Body of pancreas (tissue), 4 donors: ENCODE measurements around the gene TMEM184A. TPM values are rescaled to one million over a fixed set of nuclear protein-coding genes. Genes with fewer than 3 reads are reported as not detected.

Experiments
- ATAC-seq: fragments of 150-250 bp; one replicate; pipeline ENCODE4 v1.9.1; 2016
- DNase-seq, 4 donors: peaks; one replicate each; pipeline ENCODE4 v3.0.0-alpha.2; 2019
- H3K27ac ChIP-seq, 4 donors: fragments of 200-600 bp; sonication (generic); 1 replicate in 3 of 4; 2 replicates in 1 of 4; pipeline versions ENCODE4 v1.5.1 to v1.6.1; 2016 to 2019; ENCODE audit warnings: mild to moderate bottlenecking in 1 of 4, mixed read lengths in 1 of 4, moderate library complexity in 1 of 4
- H3K27me3 ChIP-seq, 2 donors: fragments of 200-600 bp; sonication (generic); one replicate each; pipeline ENCODE4 v1.6.0; 2016; ENCODE audit warnings: mild to moderate bottlenecking in 1 of 2
- H3K36me3 ChIP-seq, 2 donors: fragments of 200-600 bp; sonication (generic); replicated peaks in 1 of 2; 2 replicates each; pipeline ENCODE4 v1.5.1; 2016; ENCODE audit warnings: low read depth in 2 of 2; ENCODE audit not compliant: insufficient read depth in 1 of 2
- H3K4me1 ChIP-seq: fragments of 200-600 bp; sonication (generic); one replicate; pipeline ENCODE4 v1.6.0; 2016
- H3K4me3 ChIP-seq, 2 donors: fragments of 200-600 bp; sonication (generic); 1 replicate in 1 of 2; 2 replicates in 1 of 2; pipeline ENCODE4 v1.5.1; 2016 to 2019
- H3K9me3 ChIP-seq, 3 donors: fragments of 200-600 bp; sonication (generic); 1 replicate in 2 of 3; 2 replicates in 1 of 3; pipeline ENCODE4 v1.5.1; 2016
- POLR2A ChIP-seq, 3 donors: fragments of 450-650 bp; IDR thresholded peaks; one replicate each; pipeline ENCODE4 v1.6.1; 2016; ENCODE audit warnings: antibody characterized with exemption in 3 of 3, mild to moderate bottlenecking in 2 of 3
- WGBS, 2 donors: methylation state at CpG; one replicate each; pipeline ENCODE4 v1.1.5; 2017; 5-methylcytosine and 5-hydroxymethylcytosine counted together
- intact Hi-C: fragments of 100-400 bp; cut with DNase I; formaldehyde crosslinking; loops from one replicate; pipeline ENCODE4 v1.15.1; 2023
- total RNA-seq, 2 donors: library from RNA; depleted of rRNA; stranded (reverse); fragments of >200 nt; gene quantifications; one replicate each; pipeline ENCODE4 v1.1.0, GENCODE V29; 2016
- TF ChIP-seq, protein P1 (sequence below), 7 experiments: fragments of 450-650 bp in 4 of 7; fragments of 200-600 bp in 3 of 7; sonication (generic) in 3 of 7; IDR thresholded peaks; one replicate each; pipeline ENCODE4 v1.5.1; 2016 to 2019; ENCODE audit warnings: antibody characterized with exemption in 7 of 7

Gene TMEM184A
- total RNA-seq, 2 donors from 2014 or later, result 21.0 to 65.3 TPM

DNA sequence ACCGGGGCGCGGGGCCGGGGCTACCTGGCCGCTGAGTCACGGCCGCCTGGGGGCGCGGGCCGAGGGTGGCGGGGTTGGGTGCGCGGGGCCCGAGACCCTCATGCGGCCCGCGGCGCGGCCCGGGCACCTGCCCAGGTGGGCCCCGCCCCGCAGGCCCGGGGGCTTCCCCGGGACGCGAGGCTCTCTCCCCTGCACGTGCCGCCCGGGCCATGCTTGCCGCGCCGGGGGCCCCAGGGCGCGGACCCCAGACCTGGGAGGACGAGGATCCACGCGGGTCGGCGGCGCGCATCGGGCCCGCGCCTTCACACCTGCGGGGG is 25.1 kb downstream of the TMEM184A start:
- peak; percentile 7 for ATAC-seq
- intact Hi-C loops, result no loop called here
- WGBS, 2 donors, result 0% methylated on average over 44 of the region's 45 CpGs; no CpG with 5 or more reads in 1 of the 2 donors

DNA sequence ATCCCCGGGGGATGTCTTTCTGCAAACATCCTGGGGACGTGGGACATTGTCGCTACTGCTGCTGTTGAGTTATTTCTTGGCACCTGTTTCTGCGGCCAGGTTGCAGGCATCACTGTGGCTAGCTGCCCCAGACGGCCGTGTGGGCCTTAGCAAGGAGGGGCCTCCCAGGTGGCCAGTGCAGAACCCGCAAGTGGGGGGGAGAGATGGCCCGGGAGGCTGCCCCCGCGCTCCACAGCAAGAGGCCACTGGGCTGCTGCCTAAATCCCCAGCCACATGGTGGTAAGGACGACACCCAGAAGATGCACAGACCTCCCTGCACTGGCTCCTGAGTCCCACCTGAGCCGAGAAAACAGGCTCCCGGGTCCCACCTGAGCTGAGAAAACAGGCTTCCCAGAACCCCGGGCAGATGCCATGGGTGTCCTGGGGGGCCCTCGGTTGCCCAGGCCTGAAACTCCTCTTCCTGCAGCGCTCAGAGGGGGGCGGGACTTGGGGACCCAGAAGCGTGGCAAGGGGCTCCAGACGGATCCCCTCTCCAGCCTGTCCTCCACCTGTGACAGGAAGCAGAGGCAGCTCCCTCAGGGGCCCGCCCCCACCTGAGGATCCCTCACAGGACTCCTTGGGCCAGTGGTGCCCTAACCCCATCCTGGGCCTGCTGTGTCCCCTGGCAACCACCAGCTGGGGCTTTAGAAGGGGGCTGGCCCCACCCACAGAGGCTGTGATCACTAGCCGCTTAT is 26.5 kb downstream of the TMEM184A start:
- WGBS, 2 donors, result 65 to 66% methylated on average over 10 to 19 of the region's 21 CpGs
- Histone ChIP-seq H3K27ac (peak overlapping the region in 2 of 4 donors; percentile 97 to 100), H3K9me3 (no peaks in the 10 kb centered on the region), H3K36me3 (no peaks in the 10 kb centered on the region), H3K4me1 (peaks cover 33% of the 10 kb centered on the region), H3K27me3 (no peaks in the 10 kb centered on the region), H3K4me3 (no peak overlapping the region)
- intact Hi-C loops, result no loop called here
- TF ChIP-seq POLR2A (IDR thresholded peaks at IDR 0.05), result no peak
- TF ChIP-seq, protein P1, sequence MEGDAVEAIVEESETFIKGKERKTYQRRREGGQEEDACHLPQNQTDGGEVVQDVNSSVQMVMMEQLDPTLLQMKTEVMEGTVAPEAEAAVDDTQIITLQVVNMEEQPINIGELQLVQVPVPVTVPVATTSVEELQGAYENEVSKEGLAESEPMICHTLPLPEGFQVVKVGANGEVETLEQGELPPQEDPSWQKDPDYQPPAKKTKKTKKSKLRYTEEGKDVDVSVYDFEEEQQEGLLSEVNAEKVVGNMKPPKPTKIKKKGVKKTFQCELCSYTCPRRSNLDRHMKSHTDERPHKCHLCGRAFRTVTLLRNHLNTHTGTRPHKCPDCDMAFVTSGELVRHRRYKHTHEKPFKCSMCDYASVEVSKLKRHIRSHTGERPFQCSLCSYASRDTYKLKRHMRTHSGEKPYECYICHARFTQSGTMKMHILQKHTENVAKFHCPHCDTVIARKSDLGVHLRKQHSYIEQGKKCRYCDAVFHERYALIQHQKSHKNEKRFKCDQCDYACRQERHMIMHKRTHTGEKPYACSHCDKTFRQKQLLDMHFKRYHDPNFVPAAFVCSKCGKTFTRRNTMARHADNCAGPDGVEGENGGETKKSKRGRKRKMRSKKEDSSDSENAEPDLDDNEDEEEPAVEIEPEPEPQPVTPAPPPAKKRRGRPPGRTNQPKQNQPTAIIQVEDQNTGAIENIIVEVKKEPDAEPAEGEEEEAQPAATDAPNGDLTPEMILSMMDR (IDR thresholded peaks at IDR 0.05), result no peak
- DNase-seq (peak in 2 of 4 donors; percentile 23 to 35), ATAC-seq (no peak)

More for the DNA sequence above, 25.1 kb downstream of the TMEM184A start:
- Histone ChIP-seq H3K4me3 (peak overlapping the region in 1 of 2 donors; percentile 55), H3K36me3 (no peaks in the 10 kb centered on the region), H3K4me1 (peaks cover 45% of the 10 kb centered on the region), H3K9me3 (no peaks in the 10 kb centered on the region), H3K27me3 (no peaks in the 10 kb centered on the region), H3K27ac (peak overlapping the region; percentile 97 to 100 (median 98))
- peak in 2 of 4 donors; percentile 26 to 41 for DNase-seq
- TF ChIP-seq, protein P1 (IDR thresholded peaks at IDR 0.05), result no peak
- no peak for TF ChIP-seq POLR2A (IDR thresholded peaks at IDR 0.05)

DNA sequence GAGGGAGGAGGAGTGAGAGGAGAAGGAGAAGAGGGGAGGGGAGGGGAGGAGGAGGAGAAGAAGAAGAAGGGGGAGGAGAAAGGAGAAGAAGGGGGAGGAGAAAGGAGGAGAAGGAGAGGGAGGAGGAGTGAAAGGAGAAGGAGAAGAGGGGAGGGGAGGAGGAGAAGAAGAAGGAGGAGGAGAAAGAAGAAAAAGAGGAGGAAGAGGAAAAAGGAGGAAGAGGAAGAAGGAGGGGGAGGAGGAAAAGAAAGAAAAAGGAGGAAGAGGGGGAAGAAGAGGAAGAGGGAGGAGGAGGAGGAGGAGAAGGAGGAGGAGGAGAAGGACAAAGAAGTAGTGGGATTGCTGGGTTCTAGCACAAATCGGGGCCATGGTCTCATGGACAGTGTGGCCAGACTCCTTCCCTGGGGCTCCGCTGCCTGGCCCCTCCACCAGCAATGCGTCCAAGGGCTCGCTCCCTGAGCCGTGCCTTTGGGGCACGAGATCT is 29.7 kb downstream of the TMEM184A start:
- WGBS, 2 donors, result 54 to 65% methylated on average over 6 of the region's 6 CpGs
- DNase-seq, result no peak
- intact Hi-C loops, result no loop called here
- H3K27ac ChIP-seq, result no peak overlapping the region
- no peaks in the 10 kb centered on the region for H3K36me3 ChIP-seq
- no peaks in the 10 kb centered on the region for H3K9me3 ChIP-seq
- no peak for ATAC-seq
- peaks cover 5% of the 10 kb centered on the region for H3K4me1 ChIP-seq
- no peak for TF ChIP-seq POLR2A (IDR thresholded peaks at IDR 0.05)
- TF ChIP-seq, protein P1 (IDR thresholded peaks at IDR 0.05), result no peak
- H3K4me3 ChIP-seq, result no peak overlapping the region
- H3K27me3 ChIP-seq, result no peaks in the 10 kb centered on the region

DNA sequence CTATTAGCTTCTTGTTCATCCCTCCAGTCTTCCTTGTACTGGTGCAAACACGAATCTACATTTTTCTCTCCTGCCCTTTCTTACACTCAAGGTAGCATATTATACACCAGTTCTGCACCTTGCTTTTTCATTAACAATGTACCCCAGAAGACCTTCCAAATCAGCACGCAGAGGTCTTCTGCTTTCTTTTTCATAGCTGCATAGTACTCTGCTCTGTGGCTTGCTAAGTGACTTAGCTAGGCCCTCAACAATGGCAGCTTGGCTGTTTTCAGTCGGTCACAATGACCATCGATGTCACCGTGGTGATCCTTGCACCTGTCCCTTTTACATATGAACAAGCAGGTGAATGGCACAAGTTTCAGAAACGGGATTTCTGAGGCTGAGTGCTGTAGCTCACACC is 30.6 kb downstream of the TMEM184A start:
- ATAC-seq (no peak), DNase-seq (no peak)
- no peak overlapping the region for H3K27ac ChIP-seq
- H3K9me3 ChIP-seq, result no peaks in the 10 kb centered on the region
- no peaks in the 10 kb centered on the region for H3K27me3 ChIP-seq
- TF ChIP-seq POLR2A (IDR thresholded peaks at IDR 0.05), result no peak
- TF ChIP-seq, protein P1 (IDR thresholded peaks at IDR 0.05), result no peak
- H3K4me3 ChIP-seq, result no peak overlapping the region
- intact Hi-C loops, result no loop called here
- H3K36me3 ChIP-seq, result no peaks in the 10 kb centered on the region
- H3K4me1 ChIP-seq, result peaks cover 5% of the 10 kb centered on the region
- WGBS, 2 donors, result 82 to 86% methylated on average over 6 of the region's 6 CpGs

DNA sequence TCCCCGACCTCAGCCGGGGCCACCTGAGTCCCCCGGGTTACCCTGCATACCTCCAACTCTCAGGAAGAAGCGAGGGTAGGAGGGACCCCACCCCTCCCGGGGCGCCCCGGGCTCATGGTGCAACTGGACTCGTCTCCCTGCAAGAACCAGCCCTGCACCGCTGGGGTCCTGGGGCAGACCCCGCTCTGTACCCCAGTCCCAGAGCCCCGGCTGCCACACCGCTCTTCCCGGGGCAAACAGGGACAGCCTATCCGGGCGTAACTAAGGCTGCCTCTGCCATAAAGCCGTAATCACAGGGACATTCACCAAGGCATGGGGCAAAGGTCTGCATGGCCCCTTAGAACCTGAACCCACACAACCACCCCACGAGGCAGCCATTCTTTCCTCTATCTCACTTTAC is 32.2 kb downstream of the TMEM184A start:
- 70 to 75% methylated on average over 3 to 17 of the region's 17 CpGs for WGBS, 2 donors
- DNase-seq, result no peak
- ATAC-seq, result no peak
- intact Hi-C loops, result no loop called here
- Histone ChIP-seq H3K27ac (no peak overlapping the region), H3K27me3 (no peaks in the 10 kb centered on the region), H3K4me3 (no peak overlapping the region), H3K9me3 (peaks cover 0 to 3% (median 0%) of the 10 kb centered on the region in 3 donors), H3K36me3 (no peaks in the 10 kb centered on the region), H3K4me1 (no peaks in the 10 kb centered on the region)
- TF ChIP-seq POLR2A (IDR thresholded peaks at IDR 0.05), result no peak
